OCI-LY7 (cell line): ENCODE results near the gene CORO7.

Source experiments
- EZH2phosphoT487 ChIP-seq: fragments of 200-600 bp; sonication (generic); IDR thresholded peaks from 2 replicates; pipeline ENCODE4 v1.6.1; 2018; ENCODE audit warnings: low read depth, borderline replicate concordance, mild to moderate bottlenecking, mixed run types, antibody characterized with exemption, low read length, moderate library complexity, mixed read lengths
- TF ChIP-seq, protein P1 (sequence below): fragments of 200-600 bp; sonication (generic); conservative IDR thresholded peaks from 2 replicates; pipeline ENCODE4 v1.5.1; 2014; ENCODE audit warnings: mild to moderate bottlenecking, antibody characterized with exemption, low read length, moderate library complexity, mixed read lengths

DNA sequence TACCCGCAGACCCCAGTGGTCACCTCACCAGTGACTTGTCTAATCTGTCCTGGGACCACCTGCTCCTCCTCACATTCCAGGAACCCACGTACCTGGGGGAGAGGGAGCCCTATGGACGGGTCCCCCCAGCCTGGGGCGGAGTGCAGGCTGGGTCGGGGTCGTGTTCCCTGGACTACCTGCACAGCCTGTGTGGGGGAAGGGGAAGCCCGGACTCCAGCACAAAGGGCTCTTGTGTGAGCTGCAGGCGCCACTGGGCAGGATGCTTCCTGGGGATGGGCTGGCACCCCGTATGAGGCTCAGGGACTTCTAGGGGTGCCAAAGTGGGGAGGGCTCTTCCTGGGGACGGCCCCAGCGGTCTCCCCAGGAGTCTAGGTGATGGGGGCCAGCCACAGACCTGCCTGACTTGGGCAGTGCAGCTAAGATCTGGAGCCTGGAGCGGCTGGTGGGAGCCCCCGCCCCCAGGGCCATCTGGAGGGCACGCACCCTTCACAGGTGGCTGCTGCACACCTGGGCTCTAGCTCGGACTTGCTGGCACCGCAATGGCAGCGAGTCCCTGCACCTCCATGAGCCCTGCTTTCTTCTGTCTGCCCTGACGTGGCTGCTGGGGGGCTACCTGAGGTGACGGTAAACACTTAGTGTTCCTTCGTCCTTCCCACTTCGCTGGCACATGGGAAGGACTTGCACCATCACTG lies 37.3 kb downstream of the CORO7 start:
- TF ChIP-seq, protein P1, sequence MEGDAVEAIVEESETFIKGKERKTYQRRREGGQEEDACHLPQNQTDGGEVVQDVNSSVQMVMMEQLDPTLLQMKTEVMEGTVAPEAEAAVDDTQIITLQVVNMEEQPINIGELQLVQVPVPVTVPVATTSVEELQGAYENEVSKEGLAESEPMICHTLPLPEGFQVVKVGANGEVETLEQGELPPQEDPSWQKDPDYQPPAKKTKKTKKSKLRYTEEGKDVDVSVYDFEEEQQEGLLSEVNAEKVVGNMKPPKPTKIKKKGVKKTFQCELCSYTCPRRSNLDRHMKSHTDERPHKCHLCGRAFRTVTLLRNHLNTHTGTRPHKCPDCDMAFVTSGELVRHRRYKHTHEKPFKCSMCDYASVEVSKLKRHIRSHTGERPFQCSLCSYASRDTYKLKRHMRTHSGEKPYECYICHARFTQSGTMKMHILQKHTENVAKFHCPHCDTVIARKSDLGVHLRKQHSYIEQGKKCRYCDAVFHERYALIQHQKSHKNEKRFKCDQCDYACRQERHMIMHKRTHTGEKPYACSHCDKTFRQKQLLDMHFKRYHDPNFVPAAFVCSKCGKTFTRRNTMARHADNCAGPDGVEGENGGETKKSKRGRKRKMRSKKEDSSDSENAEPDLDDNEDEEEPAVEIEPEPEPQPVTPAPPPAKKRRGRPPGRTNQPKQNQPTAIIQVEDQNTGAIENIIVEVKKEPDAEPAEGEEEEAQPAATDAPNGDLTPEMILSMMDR = no peak
- TF ChIP-seq EZH2phosphoT487 = no peak
